OCI-LY7 (cell line): ENCODE data around the gene TMEM31. TPM values are rescaled to one million over a fixed set of nuclear protein-coding genes. Genes with fewer than 3 reads are reported as not detected.

Experiments
- BruUV-seq: library from RNA; stranded (reverse); fragments of 400-500 nt; replicated peaks from 2 replicates; lab custom pipeline; 2021; lab: Mats Ljungman, UMichigan
- CTCF ChIA-PET: fragments of 300-600 bp; sonication (Branson Sonifier 250); formaldehyde crosslinking; loops from one replicate; lab custom pipeline; 2022; ENCODE audit warnings: antibody characterized with exemption; ENCODE audit not compliant: unreplicated experiment; lab: Charles Lee
- POLR2A ChIA-PET: fragments of 300-600 bp; sonication (Branson Sonifier 250); formaldehyde crosslinking; loops from one replicate; lab custom pipeline; 2022; ENCODE audit warnings: antibody characterized with exemption; lab: Charles Lee
- DNase-seq: peaks from one replicate; pipeline ENCODE4 v3.0.0-alpha.2; 2015; ENCODE audit warnings: low spot score
- H2AFZ ChIP-seq: fragments of 200-600 bp; sonication (generic), shearing (Covaris generic); 2 replicates; pipeline ENCODE4 v1.6.1; 2014; ENCODE audit warnings: mild to moderate bottlenecking, antibody characterized with exemption, low read length, moderate library complexity
- H3K27ac ChIP-seq: fragments of 200-600 bp; sonication (generic); 2 replicates; pipeline ENCODE4 v1.5.1; 2014; ENCODE audit warnings: mixed run types, low read depth, mild to moderate bottlenecking, moderate library complexity, low read length, inconsistent platforms; ENCODE audit not compliant: poor library complexity, severe bottlenecking
- H3K36me3 ChIP-seq: fragments of 200-600 bp; sonication (generic); 2 replicates; pipeline ENCODE4 v1.6.1; 2014; ENCODE audit warnings: mild to moderate bottlenecking, antibody characterized with exemption, low read length, moderate library complexity, mixed read lengths; ENCODE audit not compliant: insufficient read depth
- H3K4me1 ChIP-seq: fragments of 200-600 bp; sonication (generic); 2 replicates; pipeline ENCODE4 v1.5.1; 2014; ENCODE audit warnings: mild to moderate bottlenecking, low read length; ENCODE audit not compliant: insufficient read depth, poor library complexity, severe bottlenecking
- H3K4me2 ChIP-seq: fragments of 200-600 bp; sonication (generic); 2 replicates; pipeline ENCODE4 v1.6.1; 2014; ENCODE audit warnings: mild to moderate bottlenecking, low read length
- H3K4me3 ChIP-seq: fragments of 200-600 bp; sonication (generic); 2 replicates; pipeline ENCODE4 v1.5.1; 2014; ENCODE audit warnings: mild to moderate bottlenecking, low read depth, low read length; ENCODE audit not compliant: poor library complexity, severe bottlenecking
- H3K79me2 ChIP-seq: fragments of 200-600 bp; sonication (generic); 2 replicates; pipeline ENCODE4 v1.6.1; 2016; ENCODE audit warnings: low read depth, mild to moderate bottlenecking, low read length, moderate library complexity, mixed read lengths; ENCODE audit not compliant: insufficient read depth
- H3K9me2 ChIP-seq: fragments of 200-600 bp; sonication (generic); 2 replicates; pipeline ENCODE4 v1.6.1; 2016; ENCODE audit warnings: mild to moderate bottlenecking, low read length, mixed read lengths; ENCODE audit not compliant: insufficient read depth
- H3K9me3 ChIP-seq: fragments of 200-600 bp; sonication (generic); 2 replicates; pipeline ENCODE4 v1.6.1; 2014; ENCODE audit warnings: mild to moderate bottlenecking, mixed run types, low read length, mixed read lengths
- H4K20me1 ChIP-seq: fragments of 200-600 bp; sonication (generic); 2 replicates; pipeline ENCODE4 v1.6.1; 2014; ENCODE audit warnings: mild to moderate bottlenecking, antibody characterized with exemption, low read length, moderate library complexity, mixed read lengths; ENCODE audit not compliant: insufficient read depth
- CTCF ChIP-seq: fragments of 200-600 bp; sonication (generic); conservative IDR thresholded peaks from 2 replicates; pipeline ENCODE4 v1.5.1; 2014; ENCODE audit warnings: mild to moderate bottlenecking, antibody characterized with exemption, low read length, moderate library complexity, mixed read lengths
- EZH2phosphoT487 ChIP-seq: fragments of 200-600 bp; sonication (generic); IDR thresholded peaks from 2 replicates; pipeline ENCODE4 v1.6.1; 2018; ENCODE audit warnings: low read depth, borderline replicate concordance, mild to moderate bottlenecking, mixed run types, antibody characterized with exemption, low read length, moderate library complexity, mixed read lengths
- intact Hi-C: fragments of 100-400 bp; cut with micrococcal nuclease; formaldehyde crosslinking; loops from one replicate; pipeline ENCODE4 v1.10.0; 2022; ENCODE audit not compliant: unreplicated experiment
- total RNA-seq, 2 experiments: library from RNA; depleted of rRNA in 1 of 2; stranded (reverse); fragments of >200 nt in 1 of 2; shearing (Covaris generic) in 1 of 2; gene quantifications; 2 replicates each; pipeline ENCODE4 v1.2.3, GENCODE V29; 2014 to 2022

The TMEM31 gene
- total RNA-seq, 2 experiments from 2014 or later = 0.65 TPM; not detected in 1

GRCh38 chrX:103674531-103675454 is 35.9 kb upstream of the TMEM31 start:
- H3K9me2 ChIP-seq = no peaks in the 10 kb centered on the region
- TF ChIP-seq EZH2phosphoT487 (no peak), CTCF (no peak)
- intact Hi-C loops = no loop called here
- H3K4me3 ChIP-seq = no peak overlapping the region
- H3K4me2 ChIP-seq = no peak overlapping the region
- H3K4me1 ChIP-seq = no peaks in the 10 kb centered on the region
- no peaks in the 10 kb centered on the region for H3K79me2 ChIP-seq
- H4K20me1 ChIP-seq = no peaks in the 10 kb centered on the region; the same call in 1 of the 2 replicates
- BruUV-seq = no TSS peak
- H3K9me3 ChIP-seq = no peaks in the 10 kb centered on the region
- no peak for DNase-seq
- no peak overlapping the region for H2AFZ ChIP-seq
- peaks cover 43% of the 10 kb centered on the region for H3K36me3 ChIP-seq
- POLR2A ChIA-PET = no interaction called here
- no peak overlapping the region for H3K27ac ChIP-seq
- CTCF ChIA-PET = no interaction called here

- H3K4me3 ChIP-seq = no peak overlapping the region
- H3K9me2 ChIP-seq = no peaks in the 10 kb centered on the region
- TF ChIP-seq EZH2phosphoT487 (no peak), CTCF (no peak)
- H4K20me1 ChIP-seq = no peaks in the 10 kb centered on the region; the same call in 1 of the 2 replicates
- peaks cover 9% of the 10 kb centered on the region; the same call in 1 of the 2 replicates for H3K79me2 ChIP-seq
- H3K36me3 ChIP-seq = peaks cover 72% of the 10 kb centered on the region
- ChIA-PET POLR2A (no interaction called here), CTCF (no interaction called here)
- no peak overlapping the region for H2AFZ ChIP-seq
- H3K4me2 ChIP-seq = no peak overlapping the region
- no peaks in the 10 kb centered on the region for H3K4me1 ChIP-seq
- no peaks in the 10 kb centered on the region for H3K9me3 ChIP-seq
- intact Hi-C loops = no loop called here
- DNase-seq = no peak
- no TSS peak for BruUV-seq
- H3K27ac ChIP-seq = no peak overlapping the region
Measured at GRCh38 chrX:103678199-103678993, 32.3 kb upstream of the TMEM31 start.
